D721Med (cell line): Measurements from ENCODE around the gene PLXNB1.

ENCODE experiments used
- DNase-seq: peaks from one replicate; pipeline ENCODE4 v3.0.0; 2011; ENCODE audit warnings: low spot score; ENCODE audit not compliant: insufficient read length
- FAIRE-seq: peaks from 2 replicates; lab custom pipeline; 2011; peaks lifted over from hg19 to GRCh38; lab: Jason Lieb, UNC
- CTCF ChIP-seq: IDR thresholded peaks from 2 replicates; pipeline ENCODE4 v1.5.1; 2012; ENCODE audit warnings: mild to moderate bottlenecking, control low read depth; ENCODE audit not compliant: insufficient read depth; ENCODE audit errors: missing control alignments

Gene PLXNB1

DNA sequence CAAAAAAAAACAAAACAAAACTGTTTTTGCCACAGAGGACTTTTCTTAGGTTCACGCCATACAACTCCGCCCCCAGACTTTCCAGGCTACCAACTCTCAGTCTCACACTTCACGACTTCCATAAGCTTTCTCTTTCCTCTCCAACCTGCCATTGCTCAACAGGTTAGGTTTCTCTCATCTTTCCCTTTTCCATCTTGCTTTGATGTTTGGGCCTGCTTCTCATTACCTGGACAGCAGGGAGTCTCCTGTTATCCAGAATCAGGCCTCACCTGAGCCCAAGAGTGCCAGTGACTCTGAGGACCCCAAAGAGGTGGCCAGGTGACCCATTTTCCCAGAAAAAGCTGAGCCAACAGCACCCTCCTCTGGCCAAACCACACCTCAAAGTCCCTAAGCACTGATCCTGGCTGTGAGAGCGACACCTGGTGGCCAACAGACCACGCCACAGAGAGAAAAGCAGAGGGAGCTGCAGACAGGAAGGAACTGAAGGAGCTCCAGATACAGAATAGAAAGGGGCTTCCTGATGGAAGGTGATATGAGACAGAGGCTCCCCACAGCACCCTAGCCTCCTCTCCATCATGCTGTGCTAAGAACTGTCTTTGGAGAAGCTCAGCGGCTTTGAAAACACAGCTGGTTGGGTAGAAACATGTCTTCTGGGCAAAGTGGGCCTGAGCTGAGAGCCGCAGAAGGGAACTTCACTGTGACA is 6.0 kb upstream of the PLXNB1 start:
- FAIRE-seq (peak; percentile 11), DNase-seq (peak; percentile 95)
- peak; percentile 100 for TF ChIP-seq CTCF

- no peak for DNase-seq
- no peak for FAIRE-seq
- no peak for TF ChIP-seq CTCF
Observed at GRCh38 chr3:48435223-48435595, 5.3 kb upstream of the PLXNB1 start.

DNA sequence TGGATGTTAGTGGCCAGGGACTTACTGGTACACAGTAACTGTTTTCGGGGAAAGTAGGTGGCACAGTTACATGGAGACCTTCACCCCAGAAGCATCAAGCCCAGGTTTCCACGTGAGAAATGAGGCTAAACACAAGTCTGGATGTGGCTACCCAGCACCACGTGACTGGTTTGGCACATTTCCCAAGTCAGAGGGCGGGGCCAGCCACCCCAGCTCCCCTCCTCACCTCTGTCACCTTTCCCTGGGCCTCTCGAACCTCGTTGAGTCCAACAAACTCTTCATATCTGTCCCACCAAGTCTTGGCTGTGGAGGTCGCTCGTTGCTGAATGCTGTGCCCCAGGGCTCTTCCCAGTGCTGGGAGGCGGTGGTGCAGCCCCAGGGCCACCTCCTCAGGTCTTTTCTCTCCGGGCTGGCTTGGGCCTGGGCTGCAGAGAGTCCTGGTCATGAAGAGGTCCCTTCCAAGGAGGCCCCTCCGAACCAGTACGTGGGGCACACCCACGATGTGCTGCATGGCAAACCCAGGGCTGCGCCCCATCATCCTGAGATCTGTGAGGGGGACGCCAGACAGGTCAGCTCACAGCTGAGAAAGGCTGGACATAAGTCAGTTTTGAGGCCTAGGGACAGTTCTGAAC is 4.8 kb upstream of the PLXNB1 start:
- DNase-seq (no peak), FAIRE-seq (no peak)
- TF ChIP-seq CTCF: no peak

GRCh38 chr3:48433472-48434118 is 3.7 kb upstream of the PLXNB1 start:
- DNase-seq (peak; percentile 1), FAIRE-seq (no peak)
- TF ChIP-seq CTCF: no peak

DNA sequence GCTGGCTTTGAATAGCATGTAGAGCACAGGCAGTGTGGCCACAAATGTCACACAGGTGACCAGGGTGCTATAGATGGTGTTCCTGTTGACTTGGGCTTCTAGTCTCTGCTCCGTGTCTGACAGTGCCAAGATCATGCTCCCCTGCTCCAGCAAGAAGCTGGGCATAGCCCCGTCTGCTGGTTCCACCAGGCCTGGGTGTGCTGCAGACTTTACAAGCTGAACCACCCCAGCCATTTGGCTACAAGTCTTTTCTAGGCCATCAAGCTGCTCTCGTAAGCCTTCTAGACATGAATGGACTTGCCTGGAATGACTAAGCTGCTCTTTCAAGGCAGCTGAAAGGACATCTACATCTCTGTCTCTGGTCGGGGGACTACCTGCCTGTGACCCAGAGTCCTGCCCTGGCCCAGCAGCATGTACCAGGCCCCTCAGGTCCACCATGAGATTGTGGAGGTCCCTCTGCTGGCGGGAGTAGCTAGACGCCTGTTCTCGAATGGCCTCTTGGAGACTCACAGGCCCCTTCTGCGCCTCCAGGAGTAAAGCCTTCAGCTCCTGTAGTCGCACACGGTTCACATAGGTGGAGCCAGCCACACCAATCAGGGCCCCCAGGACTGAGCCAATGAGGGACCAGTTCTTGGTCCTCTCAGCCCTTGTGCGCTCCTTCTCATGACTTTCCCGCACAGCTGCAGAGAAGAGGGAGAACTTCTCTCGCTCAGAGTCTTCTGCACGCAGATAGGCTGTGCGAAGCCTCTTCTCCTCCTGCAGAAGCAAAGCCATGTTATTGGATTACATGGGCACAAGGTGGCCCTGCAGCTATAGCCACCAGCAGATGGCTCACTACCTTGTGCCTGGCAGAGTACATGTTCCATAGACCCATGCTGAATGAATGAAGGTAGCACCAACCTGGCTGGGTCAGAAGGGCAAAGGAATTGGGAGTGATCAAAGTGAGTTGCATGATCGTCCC is 2.8 kb upstream of the PLXNB1 start:
- peak; percentile 5 for TF ChIP-seq CTCF
- FAIRE-seq (no peak), DNase-seq (peak; percentile 20)

DNA sequence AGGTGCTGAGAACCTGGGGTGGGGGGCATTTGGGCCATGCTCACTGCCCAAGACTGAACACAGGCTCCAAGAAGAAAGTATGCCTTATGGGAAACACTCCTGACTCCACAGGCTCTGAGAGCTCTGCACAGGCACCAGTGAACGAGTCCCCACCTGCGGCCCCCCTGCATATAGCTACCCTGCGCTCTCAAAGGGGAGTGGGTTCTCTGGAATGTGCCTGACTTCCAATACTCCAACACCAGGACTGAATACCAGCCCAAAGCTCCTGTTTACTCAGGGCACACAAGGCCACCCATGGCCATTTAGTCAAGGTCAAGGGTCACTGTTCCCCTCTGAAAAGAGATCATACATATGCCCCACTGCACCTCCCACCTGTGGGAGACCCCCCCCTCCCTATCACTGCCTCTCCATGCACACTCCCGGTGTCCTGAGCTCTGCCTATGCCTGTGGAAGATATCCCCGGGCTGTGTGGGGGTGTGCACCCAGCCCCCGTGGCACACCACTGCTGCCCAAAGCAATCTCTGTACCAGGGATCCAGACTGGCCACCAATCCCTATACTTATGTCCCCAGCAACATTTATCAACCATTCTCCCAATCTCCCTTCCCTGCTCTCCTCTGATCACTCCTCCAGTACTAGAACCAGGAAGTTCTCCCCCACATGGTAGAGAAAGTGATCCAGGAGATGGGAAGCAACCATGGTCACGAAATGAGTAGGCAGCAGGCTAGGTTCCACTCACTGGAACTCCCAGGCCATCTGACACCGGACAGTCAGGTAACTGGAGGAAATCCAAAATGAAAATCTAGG is 1.5 kb upstream of the PLXNB1 start:
- DNase-seq (no peak), FAIRE-seq (no peak)
- TF ChIP-seq CTCF: no peak
